ENCODE results near the gene CTNNA3. TPM values are rescaled to one million over a fixed set of nuclear protein-coding genes. Genes with fewer than 3 reads are reported as not detected.

The CTNNA3 gene
- polyA plus RNA-seq, 12 donors, result 5.5 to 25.4 (median 10.2) TPM; not detected in 1

GRCh38 chr10:66877361-66877760, 818.6 kb downstream of the CTNNA3 start:
- no peak for DNase-seq

GRCh38 chr10:66869635-66870034, 826.4 kb downstream of the CTNNA3 start:
- no peak for DNase-seq

GRCh38 chr10:66862687-66863258, 833.2 kb downstream of the CTNNA3 start:
- DNase-seq, result no peak

GRCh38 chr10:66860376-66860945, 835.5 kb downstream of the CTNNA3 start:
- DNase-seq, result no peak

- DNase-seq, result no peak
Measured at GRCh38 chr10:66852811-66853210, 843.2 kb downstream of the CTNNA3 start.

- no peak for DNase-seq
Measured at GRCh38 chr10:66848856-66849255, 847.1 kb downstream of the CTNNA3 start.

- no peak for DNase-seq
Measured at GRCh38 chr10:66844176-66844942, 851.6 kb downstream of the CTNNA3 start.

GRCh38 chr10:66843396-66843795, 852.6 kb downstream of the CTNNA3 start:
- DNase-seq, result no peak

GRCh38 chr10:66842867-66843266, 853.1 kb downstream of the CTNNA3 start:
- no peak for DNase-seq

GRCh38 chr10:66842371-66842770, 853.6 kb downstream of the CTNNA3 start:
- DNase-seq, result no peak

GRCh38 chr10:66838656-66839055, 857.3 kb downstream of the CTNNA3 start:
- no peak for DNase-seq

GRCh38 chr10:66837990-66838389, 858.0 kb downstream of the CTNNA3 start:
- no peak for DNase-seq

GRCh38 chr10:66837335-66837734, 858.7 kb downstream of the CTNNA3 start:
- no peak for DNase-seq

GRCh38 chr10:66836771-66837170, 859.2 kb downstream of the CTNNA3 start:
- DNase-seq, result no peak

GRCh38 chr10:66836057-66836456, 859.9 kb downstream of the CTNNA3 start:
- DNase-seq, result no peak

- DNase-seq, result no peak
Measured at GRCh38 chr10:66835400-66835799, 860.6 kb downstream of the CTNNA3 start.

GRCh38 chr10:66834802-66835201, 861.2 kb downstream of the CTNNA3 start:
- no peak for DNase-seq

GRCh38 chr10:66833861-66834260, 862.1 kb downstream of the CTNNA3 start:
- no peak for DNase-seq

- no peak for DNase-seq
Measured at GRCh38 chr10:66832781-66833422, 863.1 kb downstream of the CTNNA3 start.

GRCh38 chr10:66828957-66829356, 867.0 kb downstream of the CTNNA3 start:
- DNase-seq, result no peak

- no peak for DNase-seq
Measured at GRCh38 chr10:66827353-66827752, 868.6 kb downstream of the CTNNA3 start.

- no peak for DNase-seq
Measured at GRCh38 chr10:66823301-66823700, 872.7 kb downstream of the CTNNA3 start.

- peak; percentile 10 for DNase-seq
Measured at GRCh38 chr10:66822801-66823200, 873.2 kb downstream of the CTNNA3 start.

Data from muscle of arm (tissue), 12 donors.